Thyroid gland (tissue), 4 donors: ENCODE data around the gene CFI.

Source experiments
- POLR2A ChIP-seq, 2 donors: fragments of 450-650 bp; IDR thresholded peaks; one replicate each; pipeline ENCODE4 v1.6.1; 2017; ENCODE audit warnings: antibody characterized with exemption in 2 of 2, mild to moderate bottlenecking in 2 of 2, moderate library complexity in 1 of 2
- TF ChIP-seq, protein P1 (sequence below), 6 experiments: fragments of 200-600 bp in 3 of 6; fragments of 450-650 bp in 3 of 6; sonication (generic) in 3 of 6; IDR thresholded peaks; one replicate each; pipeline ENCODE4 v1.5.1; 2016 to 2019; ENCODE audit warnings: antibody characterized with exemption in 6 of 6, mild to moderate bottlenecking in 2 of 6, inconsistent platforms in 1 of 6, moderate library complexity in 1 of 6

DNA sequence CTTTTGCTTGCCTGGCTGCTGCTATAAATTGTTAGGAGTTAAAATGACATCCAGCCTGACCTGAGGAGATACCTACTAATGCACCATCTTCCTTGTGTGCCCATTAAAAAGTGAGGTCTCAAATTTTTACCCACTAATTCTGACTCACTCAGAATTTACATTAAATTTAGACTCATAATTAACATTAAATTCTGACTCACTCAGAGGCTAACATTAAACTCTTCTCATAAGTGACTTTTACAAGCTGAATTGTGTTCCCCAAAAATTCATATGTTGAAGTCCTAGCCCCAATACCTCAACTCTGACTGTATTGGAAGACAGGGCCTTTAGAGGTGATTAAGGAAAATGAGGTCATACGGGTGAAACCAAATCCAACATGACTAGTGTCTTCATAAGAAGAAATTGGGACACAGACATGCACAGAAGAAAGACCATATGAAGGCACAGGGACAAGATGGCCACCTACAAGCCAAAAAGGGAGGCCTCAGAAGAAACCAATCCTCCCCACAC is 110.3 kb downstream of the CFI start:
- TF ChIP-seq, protein P1, sequence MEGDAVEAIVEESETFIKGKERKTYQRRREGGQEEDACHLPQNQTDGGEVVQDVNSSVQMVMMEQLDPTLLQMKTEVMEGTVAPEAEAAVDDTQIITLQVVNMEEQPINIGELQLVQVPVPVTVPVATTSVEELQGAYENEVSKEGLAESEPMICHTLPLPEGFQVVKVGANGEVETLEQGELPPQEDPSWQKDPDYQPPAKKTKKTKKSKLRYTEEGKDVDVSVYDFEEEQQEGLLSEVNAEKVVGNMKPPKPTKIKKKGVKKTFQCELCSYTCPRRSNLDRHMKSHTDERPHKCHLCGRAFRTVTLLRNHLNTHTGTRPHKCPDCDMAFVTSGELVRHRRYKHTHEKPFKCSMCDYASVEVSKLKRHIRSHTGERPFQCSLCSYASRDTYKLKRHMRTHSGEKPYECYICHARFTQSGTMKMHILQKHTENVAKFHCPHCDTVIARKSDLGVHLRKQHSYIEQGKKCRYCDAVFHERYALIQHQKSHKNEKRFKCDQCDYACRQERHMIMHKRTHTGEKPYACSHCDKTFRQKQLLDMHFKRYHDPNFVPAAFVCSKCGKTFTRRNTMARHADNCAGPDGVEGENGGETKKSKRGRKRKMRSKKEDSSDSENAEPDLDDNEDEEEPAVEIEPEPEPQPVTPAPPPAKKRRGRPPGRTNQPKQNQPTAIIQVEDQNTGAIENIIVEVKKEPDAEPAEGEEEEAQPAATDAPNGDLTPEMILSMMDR (IDR thresholded peaks at IDR 0.05) = no peak
- no peak for TF ChIP-seq POLR2A (IDR thresholded peaks at IDR 0.05)
